RPMI7951 (cell line): ENCODE data around the gene SARDH. TPM values are rescaled to one million over a fixed set of nuclear protein-coding genes. Genes with fewer than 3 reads are reported as not detected.
"Not testable (repeated sequence)": the region's sequence is repeated elsewhere in the genome, so short reads cannot be mapped to it uniquely, and the experiment has no call there.

Experiments
- DNase-seq: peaks from one replicate; pipeline ENCODE4 v3.0.0-alpha.2; 2012; ENCODE audit warnings: low read depth
- total RNA-seq: library from RNA; depleted of rRNA; stranded (reverse); fragments of >200 nt; shearing (Covaris generic); gene quantifications from 2 replicates; pipeline ENCODE4 v1.2.3, GENCODE V29; 2014

Gene SARDH
- total RNA-seq, 1 experiment from 2014 or later: 1.8 TPM

DNA sequence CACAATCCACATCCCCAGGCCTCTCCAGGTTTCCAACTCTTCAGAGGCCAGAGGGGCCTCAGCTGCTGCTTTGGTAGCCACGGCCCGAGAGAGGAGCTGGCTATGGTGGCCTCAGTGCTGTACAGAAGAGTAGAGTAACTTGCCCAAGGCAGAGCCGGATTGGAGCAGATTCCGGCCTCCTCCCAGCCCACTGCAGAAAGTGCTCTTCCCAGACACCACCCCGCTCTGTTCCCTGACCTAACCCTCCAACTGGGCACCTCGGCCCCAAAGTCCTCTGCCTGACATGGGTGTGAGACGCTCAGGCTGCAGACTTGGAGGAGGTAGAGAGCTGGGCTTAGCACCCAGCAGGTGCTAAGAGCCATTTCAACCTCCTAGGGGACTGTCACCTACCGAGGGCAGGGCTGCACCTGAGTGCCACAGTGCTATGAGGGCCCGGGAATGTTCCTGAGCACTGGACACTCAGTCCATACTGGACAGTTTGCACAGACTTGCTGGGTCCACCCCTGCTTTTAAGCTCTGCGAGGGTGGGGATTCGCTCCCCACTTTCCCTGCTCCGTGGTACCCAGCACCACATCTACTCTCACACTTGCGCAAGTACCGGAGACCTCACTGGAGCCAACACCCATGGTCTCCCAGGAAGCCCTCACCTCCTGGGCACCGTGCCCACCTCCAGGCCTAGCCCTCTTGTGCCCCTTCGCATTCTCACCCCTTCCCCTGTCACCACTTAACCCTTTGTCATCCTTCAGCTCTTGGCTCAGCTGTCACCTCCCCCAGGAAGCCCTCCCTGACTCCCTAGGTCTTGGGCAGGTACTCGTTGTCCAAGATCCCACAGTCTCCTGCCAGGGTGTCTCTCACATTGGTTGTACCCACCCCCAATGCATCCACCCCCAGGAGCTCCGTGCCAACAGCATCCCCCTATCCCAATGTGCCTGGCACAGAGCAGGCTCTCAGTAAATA lies 52.2 kb downstream of the SARDH start:
- no peak for DNase-seq

DNA sequence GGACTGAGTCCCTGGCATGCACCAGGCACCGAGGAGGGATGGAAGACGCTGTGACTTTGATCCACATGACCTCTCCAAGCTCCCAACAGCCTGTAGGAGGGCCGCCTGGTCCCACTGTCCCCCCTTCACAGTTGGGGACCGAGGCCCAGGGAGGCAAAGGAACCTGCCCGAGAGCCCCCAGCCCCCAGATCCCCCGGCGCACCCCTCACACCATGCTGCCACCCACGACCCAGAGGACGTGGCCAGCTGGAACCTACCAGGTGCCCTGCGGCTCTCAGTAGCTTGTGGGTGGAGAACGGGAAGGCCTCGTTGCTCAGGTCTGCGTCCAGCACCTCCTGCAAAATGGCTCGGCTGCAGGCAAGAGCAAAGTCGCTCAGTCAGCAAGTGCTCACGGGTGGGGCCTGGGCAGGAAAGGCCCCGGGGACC lies 53.2 kb downstream of the SARDH start:
- DNase-seq: no peak

DNA sequence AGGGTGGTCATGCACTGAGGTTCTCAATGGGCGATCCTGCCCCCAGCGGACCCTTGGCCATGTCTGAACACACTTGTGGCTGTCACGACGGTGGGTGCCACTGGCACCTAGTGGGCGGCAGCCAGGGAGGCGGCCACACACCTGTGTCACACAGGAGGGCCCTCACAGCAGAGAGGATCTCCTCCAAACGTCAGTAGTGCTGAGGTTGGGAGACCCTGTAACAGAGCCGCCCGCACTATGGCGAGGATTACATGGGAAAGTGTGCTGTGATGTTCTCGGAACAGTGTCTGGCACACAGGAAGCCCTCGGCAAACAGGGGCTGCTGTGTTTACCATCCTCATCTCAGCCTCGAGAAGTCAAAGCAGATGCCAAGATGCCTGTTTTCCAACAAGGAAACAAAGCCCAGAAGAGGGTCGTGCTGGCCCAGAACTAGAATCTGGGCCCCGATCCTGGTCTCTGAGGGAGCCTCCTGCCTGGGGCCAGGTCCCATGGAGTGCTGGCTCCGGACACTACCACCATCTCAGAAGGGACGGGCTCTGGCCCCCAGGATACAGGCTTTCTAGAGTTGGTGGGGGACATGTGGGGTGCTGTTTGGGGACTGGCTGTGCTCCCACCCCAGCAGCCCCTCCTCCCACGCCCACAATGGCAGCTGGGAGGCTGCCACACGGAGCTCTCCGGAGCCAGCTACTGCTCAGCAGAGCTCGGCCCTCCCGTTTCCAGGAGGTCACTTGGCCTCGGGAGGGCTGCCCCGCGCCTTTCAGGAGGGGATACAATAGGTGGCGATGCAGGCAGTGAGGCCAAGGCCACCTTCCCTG lies 53.8 kb downstream of the SARDH start:
- no peak for DNase-seq

DNA sequence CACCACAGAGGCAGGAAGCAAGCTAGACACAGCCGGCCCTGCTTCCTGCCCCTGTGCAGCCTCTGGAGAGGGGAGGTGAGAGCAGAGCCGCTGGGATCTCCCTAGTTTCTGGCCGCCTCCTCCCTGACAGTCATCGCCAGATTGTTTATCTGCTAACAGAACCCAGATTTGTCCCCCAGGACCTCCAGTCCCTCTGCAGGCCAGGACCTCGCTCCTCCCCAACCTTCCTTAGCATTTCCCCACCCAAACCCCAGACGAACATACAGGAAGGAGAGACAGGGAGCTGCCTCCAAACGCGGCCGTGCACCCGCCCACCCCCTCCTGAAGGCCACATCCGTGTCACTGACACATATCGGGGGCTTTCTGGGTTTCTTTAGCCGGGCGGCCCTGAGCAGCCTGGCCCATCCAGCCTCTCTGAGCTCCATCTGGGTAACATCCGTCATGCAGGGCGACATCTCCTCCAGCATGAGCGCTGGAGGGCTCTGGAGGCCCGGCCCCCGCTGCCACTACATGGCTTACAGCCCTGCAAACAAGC lies 54.5 kb downstream of the SARDH start:
- DNase-seq: no peak

DNA sequence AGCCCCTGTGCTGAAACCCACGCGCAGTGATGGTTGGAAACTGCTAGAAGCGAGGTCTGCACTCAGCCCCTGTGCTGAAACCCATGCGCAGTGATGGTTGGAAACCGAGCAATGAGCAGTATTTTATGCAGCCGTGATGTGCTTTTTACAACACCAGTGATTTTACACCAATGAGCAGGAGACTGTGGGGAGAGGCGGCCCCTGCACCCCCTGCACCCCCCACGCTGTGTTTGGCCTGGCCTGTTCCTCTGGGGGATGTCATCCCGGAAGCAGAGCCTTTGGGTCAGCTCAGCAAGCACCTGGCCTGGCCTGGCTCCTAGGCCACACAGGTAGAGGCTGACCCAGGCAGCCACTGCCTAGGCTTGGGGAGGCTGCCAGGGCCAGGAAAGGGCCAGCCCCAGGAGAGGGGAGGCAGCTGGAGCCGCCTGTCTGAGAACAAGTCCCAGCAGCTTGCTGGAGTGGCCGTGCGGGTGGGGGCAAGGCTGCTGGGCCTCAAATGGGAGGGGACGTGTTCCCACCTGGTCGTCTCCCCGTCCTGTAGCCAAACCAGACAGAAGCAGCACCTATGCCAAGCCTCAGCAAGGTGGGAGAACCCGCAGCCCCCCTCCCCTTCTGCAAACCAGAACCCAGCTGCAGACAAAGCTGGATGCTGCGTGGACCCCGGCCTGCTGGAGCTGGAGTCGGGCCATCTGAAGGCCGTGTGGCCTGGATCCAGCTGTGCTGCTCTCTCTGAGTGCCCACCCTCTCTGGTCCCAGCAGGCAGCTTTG lies 55.1 kb downstream of the SARDH start:
- DNase-seq: no peak

DNA sequence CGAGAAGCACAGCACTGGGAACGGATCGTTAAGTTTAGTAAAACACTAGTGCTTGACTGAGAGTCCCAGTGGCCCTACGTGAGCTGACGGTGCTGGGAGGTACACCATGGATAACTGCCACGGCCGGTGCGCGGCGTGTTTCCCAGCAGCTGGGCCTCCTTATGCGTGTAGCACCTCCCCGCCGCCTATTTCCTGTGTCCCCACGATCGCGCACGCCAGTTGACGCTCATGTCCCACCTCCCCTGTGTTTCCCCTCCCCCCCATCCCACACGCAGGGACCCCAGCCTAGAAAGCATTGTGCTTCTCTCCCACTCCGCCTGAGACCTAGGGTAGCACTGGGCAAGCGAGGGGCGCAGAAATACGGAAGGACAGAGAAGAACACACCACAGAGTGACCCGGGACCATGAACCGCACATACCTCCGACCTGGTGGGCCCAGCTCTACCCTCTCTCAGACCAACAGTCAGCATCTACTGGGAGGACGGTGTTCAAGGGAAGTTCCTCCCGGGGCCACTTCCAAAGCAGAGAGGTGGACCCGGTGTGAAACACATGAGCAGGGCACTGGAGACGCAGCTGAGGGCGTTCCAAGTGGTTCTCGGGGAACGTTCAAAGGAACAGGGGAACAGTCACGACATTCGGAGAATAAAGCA lies 56.4 kb downstream of the SARDH start:
- DNase-seq: no peak

DNA sequence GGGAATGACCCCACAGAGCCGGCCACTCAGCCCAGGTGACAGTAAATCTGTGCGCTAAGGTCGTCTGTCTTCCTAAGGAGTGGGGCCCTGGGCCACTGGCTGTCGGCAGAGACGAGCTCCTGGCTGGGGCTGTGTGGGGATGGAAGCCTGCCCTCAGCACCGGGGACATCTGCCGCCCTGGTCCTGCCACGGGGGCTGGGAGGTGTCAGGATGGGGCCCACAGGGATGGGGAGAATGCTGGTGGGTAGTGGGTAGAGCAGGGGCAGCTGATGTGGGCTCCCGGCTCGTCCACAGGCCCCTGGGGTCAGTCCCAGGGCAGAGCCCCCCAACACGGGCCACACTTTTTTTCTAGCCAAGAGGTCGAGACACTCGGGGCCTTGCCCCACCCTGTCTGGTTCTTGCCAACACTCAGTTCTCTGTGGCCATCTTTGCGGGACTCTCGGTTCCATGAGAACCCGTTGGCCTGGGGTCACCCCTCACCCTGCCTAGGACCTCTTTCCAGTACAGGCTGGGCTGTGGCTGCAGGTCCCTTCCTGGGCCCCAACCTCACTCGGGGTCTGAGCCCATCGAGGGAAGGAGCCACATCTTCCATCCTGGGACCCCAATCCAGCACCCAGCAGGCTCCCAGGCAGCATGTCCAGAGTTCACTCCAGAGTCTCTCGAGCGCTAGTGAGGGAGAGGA lies 57.0 kb downstream of the SARDH start:
- DNase-seq: no peak

DNA sequence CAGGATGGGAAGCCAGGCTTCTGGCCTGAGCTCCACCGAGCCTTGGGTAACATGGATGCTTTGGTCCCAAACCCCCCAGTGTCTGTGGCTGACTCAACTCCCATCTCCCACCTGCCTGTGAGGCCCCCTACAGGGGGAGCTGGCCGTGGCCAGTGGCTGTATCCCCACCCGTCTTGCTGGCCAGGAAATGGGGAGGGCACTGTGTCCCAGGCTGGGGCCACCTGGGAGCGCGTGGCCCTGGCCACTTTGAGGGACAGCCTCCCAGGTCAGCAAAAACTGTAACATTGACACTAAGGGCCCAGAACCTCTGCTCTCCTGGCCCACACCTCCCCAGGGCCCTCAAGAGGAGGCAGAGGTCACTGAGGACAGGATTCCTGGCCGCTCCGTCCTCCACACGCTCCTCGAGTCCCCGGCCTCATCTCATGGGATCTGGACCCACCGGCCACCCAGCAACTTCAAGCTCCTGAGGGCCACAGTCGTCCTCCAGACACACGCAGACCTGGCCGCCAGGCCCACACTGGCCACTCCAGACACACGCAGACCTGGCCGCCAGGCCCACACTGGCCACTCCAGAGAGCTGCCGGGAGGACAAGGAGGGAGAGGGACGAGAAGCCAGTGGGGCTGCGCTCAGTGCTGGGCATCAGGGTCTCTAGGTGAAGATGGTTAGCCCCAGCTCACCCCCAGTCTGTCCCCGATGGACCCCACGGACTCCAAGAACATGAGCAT lies 57.7 kb downstream of the SARDH start:
- no peak for DNase-seq

DNA sequence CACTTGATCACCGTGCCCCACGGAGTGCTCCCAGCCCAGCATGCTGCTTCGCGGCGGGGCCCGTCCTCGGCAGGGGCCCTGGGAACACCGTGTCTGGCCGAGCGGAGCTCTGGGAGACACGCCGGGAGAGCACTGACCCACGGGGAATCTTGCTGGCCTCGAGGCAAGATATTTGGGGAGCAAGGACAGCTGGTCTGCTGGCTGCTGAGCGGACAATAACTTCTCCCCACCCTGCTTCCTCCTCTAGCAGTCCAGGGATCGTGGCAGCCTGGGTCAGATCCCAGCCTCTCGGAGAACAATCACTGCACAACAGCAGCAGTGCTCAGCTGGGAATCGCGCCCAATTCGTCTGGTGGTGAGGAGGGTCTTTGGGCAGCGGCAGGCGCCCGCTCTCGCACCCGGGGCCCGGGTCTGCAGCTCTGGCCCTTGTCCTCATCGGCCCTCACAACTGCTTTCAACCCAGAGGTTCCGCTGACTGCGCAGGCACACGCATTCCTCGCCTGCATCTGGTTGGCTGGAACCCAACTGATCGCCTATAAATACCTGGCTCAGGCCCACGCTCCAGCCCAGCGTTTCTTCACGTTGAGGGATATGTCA lies 58.6 kb downstream of the SARDH start:
- DNase-seq: no peak

DNA sequence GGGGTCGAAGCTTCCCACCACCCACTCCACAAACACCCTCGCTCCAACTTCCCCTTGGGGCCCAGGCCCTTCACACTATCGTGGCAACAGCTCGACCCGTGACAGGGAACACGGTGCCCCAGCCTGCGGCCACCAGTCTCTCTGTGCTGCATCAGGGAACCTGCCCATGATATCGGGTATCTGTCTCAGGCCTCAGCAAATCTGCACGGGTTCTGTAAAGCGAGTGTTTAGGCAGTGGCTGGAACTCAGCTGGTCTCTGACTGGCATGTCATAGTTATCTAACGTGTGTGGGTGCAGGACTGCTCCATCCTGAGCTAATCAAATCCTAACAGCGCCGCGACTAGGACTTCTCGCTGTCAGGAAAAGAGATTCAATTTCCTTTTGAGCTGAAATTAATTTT lies 59.1 kb downstream of the SARDH start:
- DNase-seq: no peak

DNA sequence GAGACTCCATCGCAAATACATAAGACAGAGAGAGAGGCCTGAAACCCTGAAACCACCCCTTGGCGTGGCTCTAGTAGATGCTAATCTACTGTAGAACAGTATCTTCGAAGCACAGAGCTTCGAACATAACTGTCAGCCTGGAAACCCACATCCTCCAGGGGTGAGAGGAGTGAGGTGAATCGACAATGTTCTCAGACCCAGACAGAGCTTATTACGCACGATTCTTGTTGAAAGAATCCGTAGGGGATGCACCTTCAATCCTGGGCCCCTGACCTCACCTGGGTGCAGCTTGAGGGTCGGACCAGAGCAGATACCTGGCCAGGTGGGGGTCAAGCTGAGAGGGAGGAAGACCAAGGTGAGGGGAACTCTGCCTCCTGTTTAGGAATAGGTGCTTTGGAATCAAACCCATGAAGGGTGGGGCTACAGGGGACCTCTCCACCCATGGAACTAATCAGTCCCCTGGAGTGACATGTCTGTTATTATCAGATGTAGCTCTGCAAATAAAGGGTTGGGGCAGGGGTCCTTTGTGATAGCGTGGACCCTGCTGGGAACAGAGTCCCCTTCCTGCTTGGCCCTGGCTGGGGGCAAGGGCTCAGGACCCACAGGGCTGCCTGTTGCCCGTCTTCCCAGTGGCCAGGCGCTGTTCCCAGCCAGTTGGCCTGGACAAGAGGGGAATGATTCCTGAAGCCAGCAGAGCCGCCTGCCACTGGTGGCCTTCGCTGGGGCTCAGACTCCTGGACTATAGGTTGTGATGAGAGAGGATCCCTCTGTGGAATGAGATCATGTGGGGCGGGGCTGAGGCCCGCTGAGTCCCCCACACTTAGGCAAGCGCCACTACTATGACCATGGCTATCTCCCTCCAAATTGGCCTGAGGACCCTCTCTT lies 60.8 kb downstream of the SARDH start:
- DNase-seq: no peak

DNA sequence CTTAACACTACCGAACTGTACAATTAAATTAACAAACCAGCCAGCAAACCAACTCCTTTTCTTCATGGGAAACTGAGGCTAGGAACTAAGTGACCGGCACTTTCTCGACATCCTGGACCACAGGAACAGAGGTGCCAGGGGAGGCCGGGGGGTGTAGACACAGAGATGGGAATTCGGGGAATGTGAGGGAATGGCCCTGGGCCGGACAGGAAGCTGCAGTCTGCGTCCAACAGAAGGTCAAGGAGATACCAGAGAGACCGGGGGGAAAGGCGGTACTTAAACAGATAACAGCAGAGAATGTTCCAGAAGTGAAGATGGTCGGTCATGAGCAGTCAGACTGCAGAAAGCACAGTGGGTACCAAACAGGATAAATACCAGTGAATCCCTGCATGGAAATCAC lies 61.7 kb downstream of the SARDH start:
- no peak for DNase-seq

DNA sequence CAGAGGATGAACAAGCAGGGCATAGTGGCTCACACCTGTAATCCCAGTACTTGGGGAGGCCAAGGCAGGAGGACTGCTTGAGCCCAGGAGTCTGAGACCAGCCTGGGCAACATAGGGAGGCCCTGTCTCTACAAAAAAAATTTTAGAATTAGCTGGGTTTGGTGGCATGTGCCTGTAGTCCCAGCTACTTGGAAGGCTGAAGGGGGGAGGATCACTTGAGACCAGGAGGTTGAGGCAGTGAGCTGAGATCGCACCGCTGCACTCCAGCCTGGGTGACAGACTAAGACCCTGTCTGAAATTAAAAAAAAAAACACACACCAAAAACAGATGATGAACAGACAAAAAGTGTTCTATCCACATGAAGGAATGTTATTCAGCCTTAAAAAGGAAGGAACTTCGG lies 62.4 kb downstream of the SARDH start:
- not testable (repeated sequence) for DNase-seq

DNA sequence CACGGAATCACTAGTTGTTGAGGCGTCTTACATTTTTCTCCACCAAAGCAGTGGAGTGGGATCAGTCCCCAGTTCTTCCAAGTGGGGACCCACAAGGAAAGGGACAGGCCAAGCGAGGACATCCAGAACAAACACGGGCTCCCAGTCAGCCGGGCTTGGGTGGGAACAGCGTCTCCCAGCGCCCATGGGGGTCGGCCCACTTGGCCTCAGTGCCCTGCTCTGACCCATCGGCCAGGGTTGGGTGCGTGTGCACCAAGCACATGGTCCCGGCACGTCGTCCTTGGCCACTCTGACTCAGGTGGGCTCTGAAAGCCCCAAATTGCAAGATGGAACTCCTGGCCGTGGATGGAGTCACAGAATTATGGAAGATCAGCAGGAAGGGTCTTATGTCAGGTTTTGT lies 64.1 kb downstream of the SARDH start:
- DNase-seq: no peak

DNA sequence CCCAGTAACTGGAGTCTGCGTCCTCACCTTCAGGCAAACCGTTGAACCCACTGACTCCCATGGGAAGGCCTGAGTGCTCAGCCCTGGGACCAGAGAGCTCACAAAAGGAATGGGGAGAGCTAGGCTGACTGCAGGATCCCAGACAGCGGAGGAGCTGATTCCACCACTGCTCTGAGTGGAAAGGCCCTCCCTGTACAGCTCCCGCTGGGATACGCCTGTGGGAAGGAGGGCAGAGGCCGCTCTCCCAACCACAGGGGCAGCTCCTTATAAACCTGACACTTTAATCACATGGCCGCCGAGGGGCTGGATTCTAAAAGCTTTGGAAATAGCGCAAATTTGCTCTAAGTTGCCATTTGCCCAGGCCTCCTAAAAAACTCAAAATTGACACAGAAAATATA lies 64.9 kb downstream of the SARDH start:
- DNase-seq: no peak

DNA sequence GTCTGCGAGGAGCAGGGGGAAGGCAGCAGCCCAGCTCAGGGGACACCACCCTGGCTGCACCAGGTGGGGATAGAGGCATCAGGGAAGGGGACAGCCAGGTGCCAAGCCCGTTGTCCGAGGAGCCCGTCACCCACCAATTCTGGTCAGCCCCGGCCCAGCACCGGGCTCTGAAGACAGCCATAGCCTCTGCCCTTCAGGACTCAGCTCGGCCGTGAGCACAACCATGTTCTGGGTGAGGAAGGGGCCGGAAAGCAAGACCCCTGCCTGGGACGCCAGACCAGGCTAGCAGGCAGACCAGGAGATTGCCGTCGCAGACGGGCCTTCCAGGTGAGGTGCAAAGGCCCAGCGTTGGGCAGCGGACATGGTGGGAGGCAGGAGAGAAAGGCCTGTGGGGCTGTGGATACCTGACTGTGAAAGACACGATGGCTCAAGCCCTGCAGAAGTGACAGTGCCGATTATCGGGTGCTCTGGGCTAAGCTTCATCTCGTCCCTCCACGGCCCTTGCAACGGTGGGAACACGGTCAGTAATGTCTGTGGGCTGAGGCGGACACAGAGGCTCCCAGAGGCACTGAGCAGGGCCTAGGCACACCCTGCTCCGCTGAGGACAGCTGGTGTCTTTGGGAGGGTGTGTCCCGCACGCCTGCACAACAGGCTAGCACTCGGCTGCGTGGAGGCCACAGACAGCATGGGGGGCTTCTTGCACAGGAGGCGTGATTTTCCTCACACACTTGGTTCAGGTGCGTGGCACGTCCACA lies 65.5 kb downstream of the SARDH start:
- no peak for DNase-seq

DNA sequence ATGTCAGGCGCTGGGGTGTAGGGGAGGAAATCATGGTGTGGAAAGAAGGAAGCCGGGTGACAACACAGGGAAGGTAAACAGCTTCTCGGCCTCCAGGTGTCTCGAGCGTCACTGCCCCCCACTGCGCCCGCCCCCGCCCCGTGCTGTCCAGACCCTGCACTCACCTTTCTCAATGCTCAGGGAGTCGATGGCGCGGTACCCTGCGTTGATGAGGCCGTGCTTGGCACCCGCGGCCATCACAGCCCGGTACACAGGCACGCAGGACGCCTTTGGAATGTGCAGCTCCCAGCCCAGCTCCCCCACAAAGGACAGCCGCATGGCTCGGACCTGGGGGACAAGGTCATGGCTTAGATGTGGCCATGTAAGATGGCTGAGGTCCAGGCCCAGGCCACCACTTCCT lies 66.8 kb downstream of the SARDH start:
- no peak for DNase-seq

DNA sequence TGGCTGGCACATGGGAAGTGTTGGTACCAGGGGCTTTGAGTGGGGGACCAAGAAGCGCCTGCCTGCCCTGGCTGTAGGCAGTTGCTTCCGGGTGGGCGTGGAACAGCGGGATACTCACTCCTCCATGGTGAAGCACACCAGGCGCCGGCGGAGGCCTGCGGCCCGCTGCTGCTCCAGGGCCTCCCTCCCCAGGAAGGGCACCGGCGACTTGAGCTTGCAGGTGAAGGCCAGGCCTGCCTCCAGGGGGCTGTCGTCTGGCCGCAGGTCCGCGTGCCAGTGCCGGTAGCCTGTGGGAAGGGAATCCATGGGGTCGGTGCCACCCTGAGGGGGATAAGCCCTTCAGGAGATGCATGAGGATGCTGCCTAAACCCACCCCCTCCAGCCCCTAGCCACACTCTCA lies 67.7 kb downstream of the SARDH start:
- DNase-seq: no peak
